H4 (cell line): ENCODE data around the gene ZCCHC2. TPM values are rescaled to one million over a fixed set of nuclear protein-coding genes. Genes with fewer than 3 reads are reported as not detected.

ENCODE experiments used
- DNase-seq: peaks from one replicate; pipeline ENCODE4 v3.0.0-alpha.2; 2015; ENCODE audit warnings: low spot score
- total RNA-seq: library from RNA; depleted of rRNA; stranded (reverse); fragments of >200 nt; shearing (Covaris generic); gene quantifications from 2 replicates; pipeline ENCODE4 v1.2.3, GENCODE V29; 2014

Gene ZCCHC2
- total RNA-seq, 1 experiment from 2014 or later: 5.2 TPM

- DNase-seq: no peak
These were observed 16.1 kb downstream of the ZCCHC2 start for GRCh38 chr18:62538881-62539280.

- DNase-seq: no peak
These were observed 16.7 kb downstream of the ZCCHC2 start for GRCh38 chr18:62539284-62540165.

DNA sequence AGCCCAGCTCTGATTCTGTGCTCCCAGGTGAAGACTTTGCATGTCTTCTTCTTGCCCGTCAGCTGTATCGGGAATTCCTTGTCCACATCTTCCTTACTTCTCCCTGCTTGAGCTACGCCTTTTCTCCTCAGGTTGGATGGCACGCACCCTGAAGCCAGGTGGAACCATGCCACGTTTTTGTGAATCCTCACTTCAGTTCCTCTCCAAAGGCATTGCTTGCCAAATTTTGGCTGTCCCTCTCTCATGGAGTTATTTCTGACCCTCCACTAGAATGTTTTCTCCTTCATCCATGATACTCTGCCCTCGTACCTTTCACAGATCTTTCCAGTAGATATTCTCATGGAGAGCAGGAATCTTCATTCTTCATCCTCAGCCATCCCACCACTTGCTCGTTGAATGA, 20.2 kb downstream of the ZCCHC2 start:
- no peak for DNase-seq

DNA sequence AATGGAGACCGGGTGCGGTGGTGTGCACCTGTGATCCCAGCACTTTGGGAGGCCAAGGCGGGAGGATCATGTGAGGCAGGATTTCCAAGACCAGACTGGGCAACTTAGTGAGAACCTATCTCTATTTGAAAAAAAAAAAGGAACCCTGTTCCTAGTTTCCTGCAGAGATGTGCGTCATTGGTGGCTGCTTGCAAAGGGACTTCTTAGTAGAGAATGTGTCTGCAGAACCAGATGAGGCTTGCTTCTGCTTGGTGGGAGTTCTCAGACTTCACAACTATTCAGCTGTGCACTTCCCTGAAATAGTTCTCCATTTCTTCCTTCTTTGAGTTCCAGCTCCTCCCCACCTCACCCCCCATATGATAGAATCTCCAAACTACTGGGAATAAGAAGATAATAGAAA, 22.3 kb downstream of the ZCCHC2 start:
- no peak for DNase-seq

GRCh38 chr18:62549755-62550154, 26.9 kb downstream of the ZCCHC2 start:
- DNase-seq: no peak

- DNase-seq: no peak
These were observed 27.9 kb downstream of the ZCCHC2 start for GRCh38 chr18:62550746-62551145.

- no peak for DNase-seq
These were observed 29.2 kb downstream of the ZCCHC2 start for GRCh38 chr18:62551972-62552513.

DNA sequence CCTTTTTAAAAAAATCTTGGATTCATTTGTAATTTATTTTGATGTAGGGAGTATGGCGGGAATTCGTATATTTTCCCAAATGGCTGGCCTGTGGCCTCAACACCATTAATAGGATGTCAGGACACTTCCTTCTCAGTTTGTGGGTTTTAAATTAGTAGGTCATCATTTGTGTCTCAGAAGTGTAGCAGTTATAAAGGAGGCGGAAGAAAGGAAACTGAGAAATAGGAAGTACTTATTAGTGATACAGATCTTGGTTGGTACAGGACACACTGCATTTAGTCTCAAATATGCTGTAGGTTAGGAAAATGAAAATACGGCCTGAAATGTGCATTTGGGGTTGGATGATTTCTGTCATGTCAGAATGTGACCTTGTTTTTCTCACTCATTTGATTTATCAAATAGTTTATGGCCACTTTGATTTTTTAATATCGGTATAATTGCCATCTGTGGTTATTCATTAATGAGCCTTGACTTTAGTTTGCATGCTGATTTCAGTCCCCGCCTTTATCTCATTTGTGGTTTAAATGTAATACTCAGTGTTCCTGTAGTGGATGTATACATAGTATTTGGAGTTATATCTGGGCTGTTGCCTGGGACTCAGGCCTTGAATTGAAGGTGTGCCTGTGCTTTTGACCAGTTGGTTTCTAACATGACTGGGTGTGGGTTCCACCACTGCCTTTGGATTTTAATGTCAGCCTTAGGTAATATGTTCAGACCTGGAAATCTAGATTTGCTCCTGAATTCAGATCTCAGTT, 31.4 kb downstream of the ZCCHC2 start:
- DNase-seq: no peak

DNA sequence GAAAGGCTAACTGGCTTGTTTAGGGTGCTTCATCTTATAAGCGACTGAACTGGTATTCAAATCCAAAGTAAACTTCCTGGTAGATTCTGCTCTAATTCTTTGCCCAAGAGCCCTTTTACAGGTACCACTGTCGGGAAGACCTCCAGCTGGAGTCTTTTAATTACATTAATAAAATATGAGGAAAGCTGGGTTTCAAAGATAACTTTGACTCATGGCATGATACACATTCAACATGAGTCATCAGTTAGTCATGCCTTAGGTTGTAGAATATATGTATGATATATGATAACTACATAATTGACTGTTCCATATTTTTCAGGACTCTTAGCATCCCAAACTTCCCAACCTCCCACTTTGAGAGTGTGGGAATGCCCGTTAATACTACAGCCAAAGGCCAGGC, 32.3 kb downstream of the ZCCHC2 start:
- no peak for DNase-seq

DNA sequence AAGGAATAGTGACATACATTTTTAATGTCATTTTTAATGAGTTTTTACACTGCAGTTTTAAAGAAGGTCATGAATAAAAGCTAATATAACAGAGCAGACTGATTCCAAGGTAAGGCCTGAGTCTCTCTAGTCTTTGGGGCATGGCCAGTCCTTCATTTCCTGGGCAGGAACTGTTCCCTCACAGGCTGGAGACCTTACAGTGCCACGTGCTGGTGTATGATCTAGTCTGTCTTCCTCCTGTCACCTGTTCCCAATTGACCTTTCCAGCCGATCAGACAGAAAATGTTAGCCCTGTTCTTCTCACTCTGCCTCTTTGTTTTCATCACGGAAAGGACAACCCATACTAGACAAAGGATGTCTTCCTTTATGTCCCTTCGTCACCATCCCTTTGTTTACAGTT, 33.6 kb downstream of the ZCCHC2 start:
- no peak for DNase-seq

GRCh38 chr18:62558015-62558663, 35.3 kb downstream of the ZCCHC2 start:
- no peak for DNase-seq

DNA sequence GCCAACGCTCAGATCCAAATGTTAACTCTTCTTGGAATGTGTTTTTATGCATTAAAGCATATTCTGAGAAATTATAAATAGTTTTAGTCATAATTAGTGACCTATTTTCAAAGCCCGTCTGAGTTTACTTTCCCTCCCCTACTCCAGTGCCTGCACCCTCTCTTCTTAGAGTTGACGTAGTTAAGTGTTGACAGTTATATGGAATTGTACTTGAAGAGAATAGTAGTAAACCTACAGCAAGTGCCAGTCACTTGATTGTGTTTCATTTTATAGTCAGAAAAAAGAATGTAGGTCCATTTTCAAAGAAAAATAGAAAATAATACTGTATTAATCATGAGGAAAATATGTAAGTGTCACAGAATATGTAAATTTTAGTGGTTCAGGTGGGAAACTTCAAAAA, 41.2 kb downstream of the ZCCHC2 start:
- DNase-seq: no peak

DNA sequence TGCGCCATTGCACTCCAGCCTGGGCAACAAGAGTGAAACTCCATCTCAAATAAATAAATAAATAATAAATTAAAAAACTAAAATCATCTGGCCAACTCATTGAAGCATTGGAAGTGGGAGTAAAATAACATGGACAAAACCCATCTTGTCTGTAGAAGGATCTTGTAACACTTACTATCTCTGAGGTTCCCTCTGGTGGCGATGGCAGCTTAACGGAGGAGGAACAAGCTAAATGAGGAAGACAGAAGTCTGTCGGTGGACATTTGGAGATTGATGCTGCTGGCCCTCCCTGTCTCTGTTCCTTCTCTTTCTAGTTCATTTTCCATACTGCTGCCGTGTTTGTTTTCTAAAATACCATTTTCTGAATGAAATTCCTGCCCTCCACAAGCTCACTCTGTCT, 43.4 kb downstream of the ZCCHC2 start:
- DNase-seq: no peak

DNA sequence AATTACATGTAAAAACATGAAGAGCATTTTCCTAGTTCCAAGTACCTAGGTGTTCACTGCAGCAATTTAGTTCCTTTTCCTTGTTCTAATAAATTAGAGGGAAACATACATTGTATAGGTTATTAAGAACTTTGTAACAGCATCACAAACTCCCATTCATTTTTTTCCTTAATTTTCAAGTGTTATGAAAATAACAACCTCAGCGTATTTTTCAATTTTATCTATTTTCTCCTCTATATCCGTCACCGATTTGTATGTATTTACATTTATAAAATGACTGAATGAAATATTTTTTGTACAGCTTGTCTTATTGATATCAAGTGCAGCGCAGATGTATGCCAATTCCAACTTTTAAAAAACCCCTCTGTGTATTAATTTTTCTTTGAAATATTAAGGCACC, 44.0 kb downstream of the ZCCHC2 start:
- DNase-seq: no peak

DNA sequence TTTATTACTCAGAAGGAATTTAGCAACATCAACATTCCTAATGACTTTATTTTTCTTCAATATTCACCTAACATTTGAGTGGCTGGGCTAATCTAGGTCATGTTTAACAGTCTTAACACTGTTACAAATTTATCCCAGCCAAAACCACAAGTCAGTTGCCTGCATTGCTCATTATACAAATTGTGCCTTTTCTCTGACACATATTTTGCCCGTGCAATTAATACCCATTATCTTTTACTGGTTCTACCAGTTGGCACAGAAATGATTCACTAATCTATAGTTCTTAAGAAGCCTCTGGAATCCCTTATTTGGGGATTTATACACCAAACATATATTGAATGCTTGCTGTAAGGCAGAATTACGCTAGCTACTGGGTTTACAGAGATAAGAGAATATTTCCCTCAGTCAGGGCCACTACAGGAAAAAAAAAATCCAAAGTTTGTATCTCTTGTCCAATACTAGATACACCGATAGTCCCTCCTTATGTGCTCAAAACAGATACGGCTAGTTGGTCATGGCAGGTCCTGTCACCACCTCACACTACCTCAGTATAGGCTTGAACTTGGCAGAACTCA, 46.3 kb downstream of the ZCCHC2 start:
- no peak for DNase-seq

DNA sequence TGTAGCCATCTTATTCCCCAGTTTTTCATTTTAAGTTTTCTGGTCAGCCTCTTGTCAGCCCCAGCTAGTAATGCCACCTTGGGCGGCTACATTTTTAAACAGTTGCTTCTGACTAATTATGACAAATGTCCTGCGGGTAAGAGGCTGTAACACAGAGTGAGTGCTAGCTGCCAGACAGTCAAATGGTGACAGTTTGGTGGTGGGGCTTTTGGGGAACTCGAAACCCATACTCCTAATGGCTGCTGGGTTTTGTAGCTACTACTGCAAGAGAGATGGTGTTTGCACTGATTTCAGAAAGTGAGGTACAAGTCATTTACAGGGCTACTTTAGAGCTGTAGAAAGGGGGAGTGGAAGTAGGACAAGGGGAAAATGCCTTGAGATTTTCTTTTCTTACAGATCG, 48.2 kb downstream of the ZCCHC2 start:
- no peak for DNase-seq

DNA sequence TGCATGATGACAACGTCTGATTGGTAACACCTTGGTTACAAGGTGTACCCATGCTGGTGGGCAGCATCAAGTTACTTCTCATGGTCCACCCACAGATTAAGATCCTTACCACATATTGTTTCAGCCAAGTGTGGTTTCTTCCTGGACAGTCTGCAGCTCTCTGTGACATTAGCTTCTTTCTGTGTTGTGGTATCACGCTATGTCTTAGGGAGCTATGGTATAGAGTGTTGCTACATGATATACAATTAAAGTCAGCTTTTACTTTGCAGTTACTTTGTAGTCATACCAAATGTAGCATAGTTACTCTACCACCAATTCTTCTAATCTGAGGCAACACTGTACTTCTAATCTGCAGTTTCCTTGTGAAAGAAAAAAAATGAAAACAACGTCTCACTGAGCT, 48.8 kb downstream of the ZCCHC2 start:
- no peak for DNase-seq

DNA sequence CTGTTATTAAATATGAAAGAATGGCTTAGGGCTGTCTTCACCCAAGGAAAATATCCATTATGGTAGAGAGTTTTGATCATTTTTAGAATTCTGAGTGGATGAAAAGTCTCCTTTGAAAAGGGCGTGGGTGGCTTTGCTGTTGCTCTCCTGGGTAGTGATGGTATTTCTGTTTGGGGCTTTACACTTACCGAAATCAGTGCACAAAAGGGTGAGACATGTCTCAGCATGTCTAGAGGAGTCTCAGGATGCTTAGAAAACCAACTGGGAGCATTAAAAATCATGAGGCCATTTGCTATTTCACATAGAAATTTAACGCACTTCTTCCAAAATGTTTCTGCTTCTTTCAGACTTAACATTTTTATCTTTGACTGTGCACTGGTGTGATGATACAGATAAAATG, 49.6 kb downstream of the ZCCHC2 start:
- DNase-seq: no peak

DNA sequence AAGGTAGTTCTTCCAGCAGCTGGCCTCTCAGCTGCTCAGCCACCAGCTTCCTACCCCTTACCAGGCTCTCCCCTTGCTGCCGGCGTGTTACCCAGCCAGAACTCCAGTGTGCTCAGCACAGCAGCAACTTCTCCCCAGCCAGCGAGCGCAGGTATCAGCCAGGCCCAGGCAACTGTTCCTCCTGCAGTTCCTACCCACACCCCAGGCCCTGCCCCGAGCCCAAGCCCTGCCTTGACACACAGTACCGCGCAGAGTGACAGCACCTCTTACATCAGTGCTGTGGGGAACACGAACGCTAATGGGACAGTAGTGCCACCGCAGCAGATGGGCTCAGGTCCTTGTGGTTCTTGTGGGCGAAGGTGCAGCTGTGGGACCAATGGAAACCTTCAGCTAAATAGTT, 52.0 kb downstream of the ZCCHC2 start:
- no peak for DNase-seq

GRCh38 chr18:62576271-62576670, 53.4 kb downstream of the ZCCHC2 start:
- no peak for DNase-seq

DNA sequence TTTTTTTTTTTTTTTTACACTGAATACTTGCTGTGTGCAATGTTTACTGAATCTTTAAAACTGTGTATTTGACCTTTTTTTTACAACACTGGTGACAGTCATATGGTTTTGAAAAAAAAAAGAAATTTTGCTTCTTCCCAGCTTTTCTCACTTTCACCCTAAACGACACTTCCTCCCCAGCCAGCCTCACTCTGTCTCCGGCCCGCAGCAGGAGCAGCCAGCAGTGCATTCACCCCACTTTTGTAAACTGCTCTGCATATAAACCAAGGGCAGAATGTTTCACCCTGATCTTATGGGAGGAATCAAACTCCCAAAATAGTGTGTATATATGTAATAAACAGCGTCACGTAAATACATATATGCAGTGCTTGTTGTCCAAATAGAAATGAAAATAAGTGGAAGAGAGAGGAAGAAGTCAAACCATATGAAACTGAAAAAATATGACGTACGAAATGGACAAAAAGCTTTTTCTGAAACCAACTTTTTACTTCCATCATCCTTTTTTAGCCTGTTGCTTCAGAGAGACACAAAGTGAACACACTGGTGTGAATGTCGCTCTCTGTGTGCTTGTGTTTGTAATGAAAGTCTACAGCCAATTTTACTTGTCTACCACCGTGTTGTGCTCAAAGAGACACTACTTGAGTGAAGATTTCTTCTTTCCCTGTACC, 54.2 kb downstream of the ZCCHC2 start:
- DNase-seq: no peak
